PC-3 (cell line): ENCODE results near the gene C1orf115. TPM values are rescaled to one million over a fixed set of nuclear protein-coding genes. Genes with fewer than 3 reads are reported as not detected.

Experiments
- ATAC-seq: fragments of 200-7000 bp; cut with Tn5 transposase; 2 replicates; pipeline ENCODE4 v1.9.1; 2020; ENCODE audit warnings: mild to moderate bottlenecking, moderate library complexity
- BruUV-seq: library from RNA; stranded (reverse); fragments of 400-500 nt; replicated peaks from 2 replicates; lab custom pipeline; 2021; lab: Mats Ljungman, UMichigan
- CTCF ChIA-PET: fragments of 300-600 bp; sonication (Branson Sonifier 250); formaldehyde crosslinking; loops from one replicate; lab custom pipeline; 2022; ENCODE audit warnings: antibody characterized with exemption; lab: Charles Lee
- POLR2A ChIA-PET: fragments of 300-600 bp; sonication (Branson Sonifier 250); formaldehyde crosslinking; loops from one replicate; lab custom pipeline; 2022; ENCODE audit warnings: antibody characterized with exemption; ENCODE audit not compliant: unreplicated experiment; lab: Charles Lee
- DNase-seq: peaks from one replicate; pipeline ENCODE4 v3.0.0-alpha.2; 2015
- H2AFZ ChIP-seq: fragments of 300-600 bp; sonication (generic); 2 replicates; pipeline ENCODE4 v1.6.0; 2016; ENCODE audit warnings: antibody characterized with exemption, low read length
- H3F3A ChIP-seq: fragments of 300-600 bp; sonication (generic); one replicate; pipeline ENCODE4 v1.6.0; 2017; ENCODE audit warnings: antibody characterized with exemption, low read length, control low read depth, mild to moderate bottlenecking; ENCODE audit not compliant: unreplicated experiment
- H3K27ac ChIP-seq: fragments of 300-600 bp; sonication (generic); 2 replicates; pipeline ENCODE4 v1.5.1; 2016; ENCODE audit warnings: mild to moderate bottlenecking, low read length
- H3K27me3 ChIP-seq: fragments of 300-600 bp; sonication (generic); 2 replicates; pipeline ENCODE4 v1.6.1; 2016; ENCODE audit warnings: low read length, mixed read lengths
- H3K36me3 ChIP-seq: fragments of 300-600 bp; sonication (generic); 2 replicates; pipeline ENCODE4 v1.6.1; 2016; ENCODE audit warnings: low read depth, mixed run types, low read length, mixed read lengths
- H3K4me1 ChIP-seq: fragments of 300-600 bp; sonication (generic); 2 replicates; pipeline ENCODE4 v1.5.1; 2016; ENCODE audit warnings: low read length; ENCODE audit not compliant: insufficient read depth
- H3K4me2 ChIP-seq: fragments of 300-600 bp; sonication (generic); 2 replicates; pipeline ENCODE4 v1.6.0; 2016; ENCODE audit warnings: low read length
- H3K4me3 ChIP-seq: fragments of 300-600 bp; sonication (generic); 2 replicates; pipeline ENCODE4 v1.5.1; 2016; ENCODE audit warnings: mild to moderate bottlenecking, low read length, mixed read lengths
- H3K79me2 ChIP-seq: fragments of 300-600 bp; sonication (generic); 2 replicates; pipeline ENCODE4 v1.6.1; 2017; ENCODE audit warnings: low read length, mixed read lengths
- H3K9ac ChIP-seq: fragments of 300-600 bp; sonication (generic); 2 replicates; pipeline ENCODE4 v1.6.0; 2016; ENCODE audit warnings: mild to moderate bottlenecking, low read length
- H3K9me2 ChIP-seq: fragments of 300-600 bp; sonication (generic); replicated peaks from 2 replicates; pipeline ENCODE4 v1.6.1; 2016; ENCODE audit warnings: mixed run types, low read length, mixed read lengths
- H3K9me3 ChIP-seq: fragments of 300-600 bp; sonication (generic); 2 replicates; pipeline ENCODE4 v1.6.1; 2016; ENCODE audit warnings: low read length, mixed read lengths
- H4K20me1 ChIP-seq: fragments of 300-600 bp; sonication (generic); 2 replicates; pipeline ENCODE4 v1.6.1; 2016; ENCODE audit warnings: low read length, mixed read lengths
- CTCF ChIP-seq: fragments of 300-600 bp; sonication (generic); conservative IDR thresholded peaks from 2 replicates; pipeline ENCODE4 v1.5.1; 2017; ENCODE audit warnings: antibody characterized with exemption, low read depth, mild to moderate bottlenecking, low read length
- EZH2 ChIP-seq: fragments of 300-600 bp; sonication (generic); IDR thresholded peaks from one replicate; pipeline ENCODE4 v1.6.1; 2017; ENCODE audit warnings: antibody characterized with exemption, mild to moderate bottlenecking, low read length; ENCODE audit not compliant: unreplicated experiment
- EZH2phosphoT487 ChIP-seq: fragments of 300-600 bp; sonication (generic); IDR thresholded peaks from 2 replicates; pipeline ENCODE4 v1.6.1; 2018; ENCODE audit warnings: mild to moderate bottlenecking, antibody characterized with exemption, low read length, borderline replicate concordance
- intact Hi-C: fragments of 100-400 bp; cut with micrococcal nuclease; formaldehyde crosslinking; loops from 2 replicates; pipeline ENCODE4 v1.9.0; 2023
- total RNA-seq: library from RNA; depleted of rRNA; stranded (reverse); fragments of >200 nt; gene quantifications from 2 replicates; pipeline ENCODE4 v1.2.3, GENCODE V29; 2014

Gene C1orf115
- total RNA-seq, 1 experiment from 2014 or later = 5.9 TPM

- H3K36me3 ChIP-seq = no peaks in the 10 kb centered on the region
- BruUV-seq = no TSS peak
- H4K20me1 ChIP-seq = no peaks in the 10 kb centered on the region
- H3K4me3 ChIP-seq = no peak overlapping the region
- no peak for ATAC-seq
- H3K9me3 ChIP-seq = no peaks in the 10 kb centered on the region
- no peak for DNase-seq
- no peaks in the 10 kb centered on the region for H3K79me2 ChIP-seq
- H3K4me1 ChIP-seq = no peaks in the 10 kb centered on the region
- no peaks in the 10 kb centered on the region for H3F3A ChIP-seq
- H3K4me2 ChIP-seq = no peak overlapping the region
- H3K27ac ChIP-seq = no peak overlapping the region
- no peak overlapping the region for H3K9ac ChIP-seq
- CTCF ChIA-PET = no interaction called here
- no peak overlapping the region for H2AFZ ChIP-seq
- intact Hi-C loops = no loop called here
- TF ChIP-seq CTCF = no peak
- no peak for TF ChIP-seq EZH2
- POLR2A ChIA-PET = no interaction called here
- H3K27me3 ChIP-seq = no peaks in the 10 kb centered on the region
- no peaks in the 10 kb centered on the region for H3K9me2 ChIP-seq
Measured at GRCh38 chr1:220705782-220706181, 15.6 kb downstream of the C1orf115 start.

GRCh38 chr1:220706480-220706879 lies 16.3 kb downstream of the C1orf115 start:
- Histone ChIP-seq H4K20me1 (no peaks in the 10 kb centered on the region), H2AFZ (no peak overlapping the region), H3K79me2 (no peaks in the 10 kb centered on the region), H3K4me1 (no peaks in the 10 kb centered on the region), H3K27ac (no peak overlapping the region), H3K9me3 (no peaks in the 10 kb centered on the region), H3K9me2 (no peaks in the 10 kb centered on the region), H3K27me3 (no peaks in the 10 kb centered on the region), H3K9ac (no peak overlapping the region), H3K4me2 (no peak overlapping the region), H3K36me3 (no peaks in the 10 kb centered on the region), H3F3A (no peaks in the 10 kb centered on the region), H3K4me3 (no peak overlapping the region)
- BruUV-seq = no TSS peak
- CTCF ChIA-PET = no interaction called here
- TF ChIP-seq EZH2 (no peak), CTCF (no peak), EZH2phosphoT487 (no peak)
- POLR2A ChIA-PET = no interaction called here
- no peak for DNase-seq
- intact Hi-C loops = no loop called here
- ATAC-seq = no peak

GRCh38 chr1:220707160-220707559 lies 17.0 kb downstream of the C1orf115 start:
- Histone ChIP-seq H3K27ac (no peak overlapping the region), H4K20me1 (no peaks in the 10 kb centered on the region), H3K9me3 (no peaks in the 10 kb centered on the region), H3K27me3 (no peaks in the 10 kb centered on the region), H3F3A (no peaks in the 10 kb centered on the region), H3K9me2 (no peaks in the 10 kb centered on the region), H3K9ac (no peak overlapping the region), H3K4me3 (no peak overlapping the region), H2AFZ (no peak overlapping the region), H3K36me3 (no peaks in the 10 kb centered on the region), H3K79me2 (no peaks in the 10 kb centered on the region), H3K4me1 (no peaks in the 10 kb centered on the region), H3K4me2 (no peak overlapping the region)
- intact Hi-C loops = no loop called here
- ChIA-PET POLR2A (no interaction called here), CTCF (no interaction called here)
- ATAC-seq (no peak), DNase-seq (no peak)
- no TSS peak for BruUV-seq
- no peak for TF ChIP-seq CTCF
- TF ChIP-seq EZH2phosphoT487 = no peak
- TF ChIP-seq EZH2 = no peak
